Common myeloid progenitor, CD34-positive (primary cell): ENCODE results near the gene SST.

Source experiments
- CTCF ChIA-PET: fragments of 350-600 bp; sonication (Branson Sonifier 250); formaldehyde crosslinking; loops from one replicate; lab custom pipeline; 2021; ENCODE audit warnings: antibody characterized with exemption; lab: Charles Lee
- POLR2A ChIA-PET: fragments of 350-600 bp; sonication (Branson Sonifier 250); formaldehyde crosslinking; loops from one replicate; lab custom pipeline; 2021; ENCODE audit warnings: antibody characterized with exemption; lab: Charles Lee
- DNase-seq, 3 donors: peaks; one replicate each; pipeline versions ENCODE4 v3.0.0 to v3.0.0-alpha.2; 2013
- H3K27ac ChIP-seq, 2 experiments: 1 replicate in 1 of 2; 2 replicates in 1 of 2; pipeline ENCODE4 v1.7.0; 2013; ENCODE audit warnings: inconsistent platforms in 2 of 2, low read length in 2 of 2, mild to moderate bottlenecking in 2 of 2, low read depth in 1 of 2, moderate library complexity in 1 of 2; ENCODE audit not compliant: severe bottlenecking in 2 of 2, insufficient read depth in 1 of 2, poor library complexity in 1 of 2
- H3K27me3 ChIP-seq, 5 experiments: replicated peaks in 2 of 5; 1 replicate in 3 of 5; 2 replicates in 2 of 5; pipeline versions ENCODE4 v1.6.1 to v1.7.0; 2013; ENCODE audit warnings: low read length in 4 of 5, mild to moderate bottlenecking in 2 of 5, moderate library complexity in 2 of 5, inconsistent platforms in 1 of 5; ENCODE audit not compliant: insufficient read depth in 5 of 5, control insufficient read depth in 4 of 5
- H3K36me3 ChIP-seq, 4 experiments: 1 replicate in 2 of 4; 2 replicates in 2 of 4; pipeline versions ENCODE4 v1.6.1 to v1.7.0; 2013; ENCODE audit warnings: low read length in 3 of 4, control low read depth in 1 of 4, mild to moderate bottlenecking in 1 of 4; ENCODE audit not compliant: control insufficient read depth in 4 of 4, insufficient read depth in 4 of 4
- H3K4me1 ChIP-seq, 4 experiments: 1 replicate in 3 of 4; 2 replicates in 1 of 4; pipeline versions ENCODE4 v1.6.1 to v1.7.1; 2013; ENCODE audit warnings: low read length in 3 of 4, mild to moderate bottlenecking in 3 of 4, control low read depth in 1 of 4, inconsistent platforms in 1 of 4, moderate library complexity in 1 of 4; ENCODE audit not compliant: control insufficient read depth in 4 of 4, insufficient read depth in 4 of 4; ENCODE audit errors: control extremely low read depth in 1 of 4
- H3K4me3 ChIP-seq, 7 experiments: 1 replicate in 4 of 7; 2 replicates in 3 of 7; pipeline versions ENCODE4 v1.5.1 to v1.7.0; 2013; ENCODE audit warnings: mild to moderate bottlenecking in 7 of 7, low read length in 6 of 7, moderate library complexity in 6 of 7, inconsistent platforms in 2 of 7, low read depth in 2 of 7, control low read depth in 1 of 7; ENCODE audit not compliant: insufficient read depth in 4 of 7, control insufficient read depth in 1 of 7; ENCODE audit errors: extremely low read depth in 1 of 7
- H3K9me3 ChIP-seq, 5 experiments: 1 replicate in 4 of 5; 2 replicates in 1 of 5; pipeline versions ENCODE4 v1.6.1 to v1.7.1; 2013; ENCODE audit warnings: low read length in 4 of 5, mild to moderate bottlenecking in 2 of 5, inconsistent platforms in 1 of 5, low read depth in 1 of 5, moderate library complexity in 1 of 5; ENCODE audit not compliant: control insufficient read depth in 4 of 5, insufficient read depth in 2 of 5; ENCODE audit errors: control extremely low read depth in 1 of 5
- WGBS: methylation state at CpG from one replicate; pipeline ENCODE4 v1.1.5; 2013; ENCODE audit not compliant: insufficient coverage; 5-methylcytosine and 5-hydroxymethylcytosine counted together

SST gene

GRCh38 chr3:187623285-187623814, 46.8 kb downstream of the SST start:
- CTCF ChIA-PET = interaction anchor here (0.9 to 1.4 kb wide), 3 partner anchors 46 to 305 kb away, joined by 3 to 6 read pairs (median 3); no protein-coding TSS in a partner anchor

DNA sequence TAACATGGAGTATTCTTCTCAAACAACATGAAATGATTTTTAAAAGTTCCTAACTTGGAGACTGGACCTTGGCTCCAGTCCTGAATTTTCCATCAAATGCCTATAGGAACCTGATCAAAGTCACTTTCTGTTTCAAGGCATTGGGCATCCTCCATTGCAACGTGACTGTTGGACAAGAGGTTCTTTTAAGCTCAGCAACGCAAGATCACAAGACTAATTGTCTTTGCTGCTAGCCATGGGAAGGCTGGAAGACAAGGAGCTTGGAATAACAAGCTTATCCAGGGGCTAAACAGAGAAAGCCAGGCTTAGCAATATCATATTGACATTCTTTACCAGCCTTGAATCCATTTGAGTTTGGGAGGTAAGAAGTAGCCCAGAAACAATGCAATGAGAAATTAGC, 48.3 kb downstream of the SST start:
- H3K9me3 ChIP-seq = no peaks in the 10 kb centered on the region
- no peak overlapping the region for H3K27ac ChIP-seq
- H3K36me3 ChIP-seq = no peaks in the 10 kb centered on the region
- no CpG with 5 or more reads among the region's 2 CpGs for WGBS
- no peak for DNase-seq
- ChIA-PET CTCF (interaction anchor here (0.8 to 1.3 kb wide), 2 partner anchors 19 to 31 kb away, joined by 3 read pairs; no protein-coding TSS in a partner anchor), POLR2A (interaction anchor here (0.6 kb wide), 1 partner anchor 32 kb away, joined by 9 read pairs; no protein-coding TSS in a partner anchor)
- peaks cover 0 to 3% (median 0%) of the 10 kb centered on the region in 5 experiments for H3K27me3 ChIP-seq
- H3K4me1 ChIP-seq = no peaks in the 10 kb centered on the region
- H3K4me3 ChIP-seq = no peak overlapping the region

More at GRCh38 chr3:187623285-187623814, 46.8 kb downstream of the SST start:
- no peaks in the 10 kb centered on the region for H3K9me3 ChIP-seq
- DNase-seq = no peak
- H3K27ac ChIP-seq = no peak overlapping the region
- POLR2A ChIA-PET = no interaction called here
- no peaks in the 10 kb centered on the region for H3K36me3 ChIP-seq
- H3K4me1 ChIP-seq = no peaks in the 10 kb centered on the region
- H3K27me3 ChIP-seq = peaks cover 0 to 3% (median 0%) of the 10 kb centered on the region in 5 experiments
- 100% methylated on average over 2 of the region's 5 CpGs for WGBS
- H3K4me3 ChIP-seq = no peak overlapping the region

- Histone ChIP-seq H3K4me3 (no peak overlapping the region), H3K9me3 (no peaks in the 10 kb centered on the region), H3K4me1 (no peaks in the 10 kb centered on the region), H3K27ac (no peak overlapping the region), H3K27me3 (peaks cover 0 to 3% (median 0%) of the 10 kb centered on the region in 5 experiments), H3K36me3 (no peaks in the 10 kb centered on the region)
- 100% methylated on average over 1 of the region's 2 CpGs for WGBS
- DNase-seq = no peak
- POLR2A ChIA-PET = no interaction called here
- CTCF ChIA-PET = interaction anchor here (1.1 to 1.7 kb wide), 3 partner anchors 62 to 302 kb away, joined by 3 to 6 read pairs (median 4); no protein-coding TSS in a partner anchor
These were observed 50.7 kb downstream of the SST start for GRCh38 chr3:187619461-187619860.
